ENCODE results near the gene CENPP.

The CENPP gene

DNA sequence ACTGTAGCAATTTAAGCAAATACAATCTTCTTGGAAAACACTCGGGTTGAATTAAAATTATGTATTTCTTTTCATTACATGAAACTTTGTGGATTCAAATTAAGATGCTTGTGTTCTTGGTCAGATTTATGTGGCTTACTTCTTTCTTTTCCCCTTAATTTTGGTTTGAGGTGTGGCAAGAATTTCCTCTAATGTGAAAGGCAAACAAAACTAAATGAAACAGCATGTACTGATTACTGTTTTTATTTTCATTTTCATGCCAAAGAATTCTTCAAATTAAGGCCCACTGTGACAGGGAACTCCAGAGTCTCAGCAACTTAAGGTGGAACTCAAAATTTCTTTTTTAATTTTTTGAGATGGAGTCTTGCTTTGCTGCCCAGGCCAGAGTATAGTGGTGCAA lies 98.6 kb downstream of the CENPP start, which contains the start of gene OMD:
Gene OMD, minus strand, starts transcription at position 132 of the 400 bp plus-strand sequence. CDS start 6,913 bp downstream, outside the sequence.
- no peak for DNase-seq (ENCODE audit: low read depth in 2 of 2)

DNA sequence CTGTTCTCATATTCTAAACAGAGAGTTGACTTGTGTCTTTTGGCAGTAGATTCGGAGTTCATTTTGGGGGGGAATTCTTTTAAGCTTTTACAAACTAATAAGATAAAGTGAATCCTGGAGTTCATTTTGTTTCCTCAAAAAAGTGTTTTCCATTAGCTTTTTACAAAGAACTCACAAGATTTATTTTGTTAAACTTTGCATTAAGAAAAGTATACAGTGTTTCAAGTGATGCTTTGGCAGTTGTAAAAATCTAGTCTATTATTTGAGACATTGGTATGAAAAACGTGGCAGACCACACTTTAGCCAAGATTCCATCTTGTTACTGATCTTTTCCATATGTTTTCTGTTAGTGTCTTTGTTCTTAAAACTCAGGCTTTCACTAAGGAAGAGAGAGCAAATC lies 99.7 kb downstream of the CENPP start:
- DNase-seq (ENCODE audit: low read depth in 2 of 2), result no peak

DNA sequence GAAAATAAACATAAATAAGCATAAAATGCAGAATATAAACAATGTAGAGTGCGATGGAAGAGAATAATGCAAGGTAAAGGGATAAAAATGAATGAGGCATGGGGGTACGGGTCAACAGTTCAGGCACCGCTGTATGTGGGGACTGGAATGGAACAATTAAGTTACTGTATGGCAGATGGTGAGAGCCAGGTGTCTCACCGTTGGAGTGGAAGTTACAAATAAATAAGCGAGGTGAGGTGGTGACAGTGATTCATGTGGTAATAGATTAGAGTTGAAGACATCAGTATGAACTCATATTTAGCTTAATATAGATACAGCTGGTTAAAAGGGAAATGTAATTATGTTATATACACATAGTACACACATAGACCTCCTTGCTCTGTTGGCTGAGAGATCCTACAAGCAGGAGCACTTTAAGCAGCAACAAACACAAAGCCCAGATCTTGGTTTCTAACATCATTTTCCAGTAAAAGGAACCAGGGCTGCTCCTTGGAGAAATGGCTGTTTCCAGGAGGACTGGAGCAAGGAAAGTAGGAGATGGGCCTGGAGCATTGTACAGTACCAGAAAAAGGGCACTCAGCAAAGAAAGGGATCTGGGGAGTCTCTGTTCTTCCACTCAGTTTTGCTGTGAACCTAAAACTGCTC lies 100.9 kb downstream of the CENPP start:
- no peak for DNase-seq (ENCODE audit: low read depth in 2 of 2)

DNA sequence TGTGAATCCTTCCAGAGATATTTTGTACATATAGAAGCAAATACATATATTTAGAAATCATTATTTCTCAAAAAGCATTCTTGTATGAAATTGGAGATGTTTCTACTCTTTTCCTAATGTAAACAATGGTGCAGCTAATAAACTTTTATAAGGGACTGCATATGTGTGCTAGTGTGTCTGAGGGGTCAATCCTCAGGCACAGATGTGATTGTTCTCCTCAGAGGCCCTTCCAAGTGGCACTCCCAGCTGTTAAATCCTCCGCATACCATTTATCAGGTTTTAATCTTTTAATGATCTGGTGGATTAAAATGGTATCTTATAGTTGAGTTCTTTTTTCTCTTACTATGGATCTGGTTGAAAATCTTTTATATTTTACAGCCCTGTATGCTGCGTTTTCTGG lies 104.1 kb downstream of the CENPP start:
- DNase-seq (ENCODE audit: low read depth in 2 of 2), result no peak

DNA sequence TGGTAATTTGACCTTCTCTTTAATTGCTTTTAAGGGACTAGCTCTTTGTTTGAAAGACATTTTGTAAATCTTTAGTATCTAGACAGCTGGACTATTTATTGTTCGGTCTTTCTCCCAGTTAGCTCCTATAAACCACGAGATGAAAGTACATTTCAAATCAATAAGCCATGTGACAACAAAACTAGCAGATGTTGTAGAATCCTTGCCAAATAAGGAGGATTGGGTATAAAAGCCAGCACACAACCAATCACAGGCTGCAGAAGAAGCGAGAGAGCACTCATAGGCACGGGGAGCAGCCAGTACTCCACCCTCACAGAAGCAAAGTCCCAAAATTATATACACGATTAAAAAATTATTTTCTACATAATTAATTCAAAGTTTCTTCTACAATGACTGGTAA lies 106.6 kb downstream of the CENPP start:
- no peak for DNase-seq (ENCODE audit: low read depth in 2 of 2)

DNA sequence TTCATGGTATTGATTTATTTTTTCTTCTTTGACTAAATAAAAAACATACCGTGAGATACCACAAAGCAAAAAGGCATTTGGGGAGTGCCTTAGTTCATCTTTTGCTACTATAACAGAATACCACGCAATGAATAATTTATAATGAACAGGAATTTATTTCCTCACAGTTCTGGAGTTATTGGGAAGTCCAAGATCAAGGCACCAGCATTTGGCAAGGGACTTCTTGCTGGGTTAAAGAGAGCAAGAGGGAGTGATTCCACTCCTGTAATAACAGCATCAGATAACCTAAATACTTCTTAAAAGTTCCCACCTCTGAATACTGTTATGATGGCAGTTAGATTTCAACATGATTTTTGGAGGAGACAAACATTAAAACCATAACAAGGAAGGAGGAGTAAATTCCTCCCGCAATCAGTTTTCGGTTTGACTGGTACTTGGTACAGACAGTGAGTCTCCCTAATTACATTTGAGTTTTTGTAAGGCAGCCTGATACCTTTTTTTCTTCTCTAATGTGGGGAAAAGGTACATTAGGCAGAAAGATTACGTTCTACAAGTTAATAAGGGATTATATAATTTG lies 107.3 kb downstream of the CENPP start:
- no peak for DNase-seq (ENCODE audit: low read depth in 2 of 2)

DNA sequence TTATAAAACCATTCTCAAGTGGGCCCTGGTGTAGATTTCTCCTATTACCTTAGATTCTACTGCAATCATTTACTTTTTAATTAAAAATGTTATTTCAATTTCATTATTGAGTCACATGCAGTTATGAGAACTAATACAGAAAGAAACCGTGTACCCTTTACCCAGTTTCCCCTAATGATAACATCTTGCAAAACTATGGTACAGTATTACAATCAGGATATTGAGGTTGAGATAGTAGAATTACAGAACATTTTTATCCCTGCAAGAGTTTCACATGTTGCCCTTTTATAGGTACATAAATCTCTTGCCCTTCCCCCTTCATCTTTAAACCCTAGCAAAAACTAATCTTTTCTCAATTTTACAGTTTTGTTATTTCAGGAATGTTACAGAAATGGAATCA lies 109.5 kb downstream of the CENPP start:
- no peak for DNase-seq (ENCODE audit: low read depth in 2 of 2)

DNA sequence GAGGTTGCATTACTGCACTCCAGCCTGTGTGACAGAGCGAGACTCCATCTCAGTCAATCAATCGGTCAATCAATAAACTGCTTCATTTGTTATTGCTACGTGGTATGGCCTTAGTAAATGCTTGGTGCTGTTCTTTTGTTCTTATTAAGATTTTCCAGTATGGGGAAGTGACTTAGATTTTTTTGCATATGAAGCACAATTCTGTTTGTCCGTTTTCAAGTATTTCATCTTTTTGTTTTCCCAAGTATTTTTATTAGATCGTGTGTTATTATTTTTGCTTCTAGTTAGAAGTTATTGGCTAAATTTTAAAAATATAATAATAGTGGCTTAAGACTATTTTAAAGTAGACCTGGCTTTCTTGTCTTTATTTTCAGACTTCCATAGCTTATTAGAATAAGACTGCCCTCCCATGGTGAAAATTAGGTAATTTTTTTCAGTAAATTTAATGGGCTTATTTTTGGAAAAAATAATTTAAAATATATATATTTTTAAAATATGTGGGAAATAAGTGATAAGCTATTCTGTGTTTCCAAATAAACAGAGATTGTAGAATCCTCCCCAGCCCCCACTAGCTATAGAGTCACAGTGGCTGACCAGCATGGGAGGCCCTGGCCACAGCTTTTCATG lies 113.3 kb downstream of the CENPP start:
- no peak for DNase-seq (ENCODE audit: low read depth in 2 of 2)

DNA sequence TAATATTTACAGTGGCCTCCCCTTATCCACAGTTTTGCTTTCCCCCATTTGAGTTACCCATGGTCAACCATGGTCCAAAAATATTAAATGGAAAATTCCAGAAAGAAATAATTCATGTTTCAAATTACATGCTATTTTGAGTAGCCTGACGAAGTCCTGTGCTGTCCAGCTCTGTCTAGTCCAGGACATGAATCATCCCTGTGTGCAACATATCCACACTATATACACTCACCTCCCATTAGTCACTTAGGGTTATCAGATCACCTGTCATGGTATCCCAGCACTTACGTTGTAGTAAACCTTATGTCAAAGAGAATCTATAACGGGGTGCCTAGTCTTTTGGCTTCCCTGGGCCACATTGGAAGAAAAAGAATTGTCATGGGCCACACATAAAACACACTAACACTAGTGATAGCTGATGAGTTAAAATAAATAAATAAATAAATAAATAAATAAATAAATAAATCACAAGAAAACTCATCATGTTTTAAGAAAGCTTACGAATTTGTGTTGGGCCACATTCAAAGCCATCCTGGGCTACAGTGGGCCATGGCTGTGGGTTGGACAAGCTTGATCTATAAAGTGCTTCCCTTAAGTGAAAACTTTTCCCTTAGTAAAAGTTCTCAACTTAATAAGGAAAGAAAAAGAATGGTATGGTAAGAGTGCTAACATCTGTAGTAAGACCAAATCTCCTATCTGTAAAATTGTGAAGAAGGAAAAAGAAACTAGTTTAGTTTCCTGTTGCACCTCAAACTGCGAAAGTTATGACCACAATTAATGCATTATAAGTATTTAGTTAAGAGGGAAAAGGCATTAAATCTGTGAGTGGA lies 114.4 kb downstream of the CENPP start:
- DNase-seq (ENCODE audit: low read depth in 2 of 2), result no peak

DNA sequence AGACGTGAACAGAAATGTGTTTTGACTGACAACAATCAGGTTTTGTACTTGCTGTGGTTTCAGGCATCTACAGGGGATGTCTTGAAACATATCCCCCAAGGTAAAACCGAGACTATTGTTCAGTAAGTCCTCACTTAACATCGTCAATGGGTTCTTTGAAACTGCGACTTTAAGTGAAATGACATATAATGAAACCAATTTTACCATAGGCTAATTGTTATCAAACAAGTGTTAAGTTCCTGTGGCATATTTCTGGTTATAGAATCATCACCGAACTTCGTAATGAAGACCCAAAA lies 114.9 kb downstream of the CENPP start:
- no peak for DNase-seq (ENCODE audit: low read depth in 2 of 2)

DNA sequence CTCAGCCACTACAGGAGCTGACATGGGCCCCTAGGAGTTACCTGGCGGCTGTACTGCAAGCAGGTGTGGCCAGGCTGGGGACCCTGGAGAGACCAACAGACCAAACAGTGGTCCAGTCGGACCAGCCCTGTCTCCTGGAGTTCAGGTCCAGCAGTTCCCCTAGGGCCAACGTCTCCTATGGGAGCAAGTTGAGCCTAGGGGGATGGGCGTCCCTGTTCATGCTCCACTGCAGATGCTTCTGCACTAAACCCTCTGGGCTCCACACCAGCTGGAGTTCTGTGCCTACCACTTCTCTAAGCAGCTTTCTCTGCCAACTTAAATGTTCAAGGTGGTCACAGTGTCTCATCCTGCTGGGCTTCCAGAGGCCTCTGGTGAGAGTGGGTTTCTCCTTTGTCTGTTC lies 119.1 kb downstream of the CENPP start:
- DNase-seq (ENCODE audit: low read depth in 2 of 2), result no peak

DNA sequence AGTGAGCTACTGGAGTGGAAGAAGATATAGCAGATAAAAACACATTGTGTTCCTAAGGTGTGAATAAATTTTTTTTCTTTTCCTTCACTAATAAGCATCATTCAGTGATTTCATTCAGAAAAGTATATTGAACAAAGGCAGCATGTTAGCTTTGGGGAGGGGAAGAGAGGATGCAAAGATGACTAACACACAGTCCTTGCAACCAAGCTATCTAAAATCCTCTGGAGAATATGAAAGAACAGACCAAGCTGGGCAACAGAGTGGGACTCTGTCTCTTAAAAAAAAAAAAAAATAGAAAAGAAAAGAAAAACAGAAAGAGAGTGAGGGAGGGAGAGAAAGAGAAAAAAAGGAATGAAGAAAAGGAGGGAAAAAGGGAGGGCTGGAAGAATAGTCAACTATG lies 120.8 kb downstream of the CENPP start:
- DNase-seq (ENCODE audit: low read depth in 2 of 2), result no peak

DNA sequence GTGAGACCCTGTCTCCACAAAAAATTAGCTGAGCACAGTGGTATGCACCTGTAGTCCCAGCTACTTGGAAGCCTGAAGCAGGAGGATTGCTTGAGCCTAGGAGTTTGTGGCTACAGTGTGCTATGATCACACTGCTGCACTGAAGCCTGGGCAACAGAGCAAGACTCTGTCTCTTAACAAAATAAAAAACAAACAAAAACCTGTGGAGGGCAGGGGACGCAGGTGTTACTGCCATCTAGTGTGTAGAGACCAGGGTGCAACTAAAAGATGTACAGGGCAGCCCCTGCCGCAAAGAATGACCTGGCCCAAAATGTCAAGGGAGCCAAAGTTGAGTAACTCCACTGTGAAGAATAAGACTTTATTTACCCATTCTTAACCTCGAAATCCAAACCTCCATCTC lies 129.5 kb downstream of the CENPP start:
- no peak for DNase-seq (ENCODE audit: low read depth in 2 of 2)

DNA sequence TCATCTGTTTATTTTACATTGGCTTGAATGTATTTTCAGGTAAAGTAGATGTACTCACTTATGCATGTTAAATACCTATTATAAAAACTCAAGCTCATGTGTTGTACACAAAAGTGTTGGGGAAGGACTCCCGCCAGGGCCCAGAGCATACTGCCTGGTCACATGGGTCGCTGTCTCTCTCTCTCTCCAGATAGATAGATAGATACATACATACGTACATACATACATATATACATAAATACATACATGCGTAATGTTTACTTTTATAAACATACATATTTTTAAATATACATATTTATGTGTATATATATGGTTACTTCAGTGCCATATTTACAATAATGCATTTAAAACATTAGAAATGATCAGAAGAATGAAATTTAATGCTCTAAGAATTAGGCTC lies 131.8 kb downstream of the CENPP start:
- no peak for DNase-seq (ENCODE audit: low read depth in 2 of 2)

DNA sequence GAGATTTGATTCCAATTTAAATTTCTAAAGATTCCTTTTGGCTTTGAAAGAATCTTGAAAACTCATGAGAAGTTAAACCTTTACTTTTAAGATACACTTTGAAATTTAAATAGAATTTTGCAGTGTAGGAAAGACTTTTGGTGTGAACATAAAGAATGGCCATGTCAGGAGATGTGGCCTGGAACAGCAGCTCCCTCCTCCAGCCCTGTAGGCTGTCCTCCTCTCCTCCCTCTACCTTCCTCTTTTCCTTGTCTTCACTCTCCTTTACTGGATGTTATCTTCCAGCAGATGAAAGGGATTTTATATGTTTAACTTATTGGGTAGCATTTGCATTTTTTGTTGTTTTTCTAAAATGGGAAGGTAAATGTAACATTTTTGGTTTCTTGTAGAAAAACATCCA lies 137.6 kb downstream of the CENPP start:
- no peak for DNase-seq (ENCODE audit: low read depth in 2 of 2)

DNA sequence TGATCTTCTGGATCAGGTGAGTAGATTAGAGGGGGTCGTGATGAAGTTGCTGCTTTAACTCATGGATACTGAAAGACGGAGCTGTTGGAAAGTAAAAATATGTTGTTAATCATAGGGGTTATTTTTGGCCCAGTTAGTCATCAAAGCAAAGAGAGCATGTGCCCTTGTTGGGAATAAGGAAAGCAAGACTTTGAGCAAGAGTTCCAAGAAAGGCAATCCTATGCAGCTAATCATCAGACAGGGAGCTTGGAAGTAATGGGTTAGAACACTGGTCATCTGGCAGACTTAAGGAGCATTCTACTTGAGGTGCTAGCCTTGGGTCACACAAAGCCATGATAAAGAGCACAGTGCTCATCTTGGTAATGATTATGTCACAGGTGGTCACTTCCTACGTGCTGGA lies 138.2 kb downstream of the CENPP start:
- DNase-seq (ENCODE audit: low read depth in 2 of 2), result no peak

DNA sequence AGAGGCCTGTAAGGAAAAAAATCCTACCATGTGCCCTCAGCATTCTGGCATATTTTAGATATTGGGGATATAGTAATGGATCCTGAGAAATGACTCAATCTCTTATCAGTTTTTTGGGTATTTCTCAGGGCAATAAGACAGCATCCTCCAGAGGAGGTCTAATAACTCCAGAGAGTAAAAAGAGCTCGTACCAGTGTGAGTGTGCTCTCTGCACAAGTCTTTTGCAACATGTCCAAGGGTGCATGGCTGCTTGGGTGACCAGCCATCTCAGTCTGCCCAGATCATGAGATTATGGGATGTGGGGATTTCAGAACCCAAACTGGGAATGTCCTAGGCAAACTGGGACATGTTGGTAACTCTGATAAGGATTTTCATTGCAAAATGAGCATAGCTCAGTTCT lies 141.3 kb downstream of the CENPP start:
- no peak for DNase-seq (ENCODE audit: low read depth in 2 of 2)

DNA sequence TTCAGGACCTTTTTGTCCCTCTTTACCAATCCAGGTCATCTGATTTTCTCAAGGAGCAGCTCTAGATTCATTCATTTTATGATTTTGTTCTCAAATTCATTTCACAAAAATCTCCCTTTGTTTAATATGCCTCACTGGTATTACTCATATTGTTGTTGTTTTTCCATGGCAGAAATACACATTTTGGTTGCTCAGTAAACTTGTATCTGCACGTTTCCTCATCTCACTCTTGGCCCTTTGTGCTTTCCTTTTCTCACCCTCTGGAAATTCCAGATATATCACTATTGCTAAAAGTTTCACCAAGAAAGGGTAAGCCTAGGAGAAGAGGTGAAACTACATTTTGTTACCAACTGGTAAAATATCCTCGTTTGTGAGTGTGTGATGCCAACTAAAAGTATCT lies 141.8 kb downstream of the CENPP start:
- DNase-seq (ENCODE audit: low read depth in 2 of 2), result no peak

DNA sequence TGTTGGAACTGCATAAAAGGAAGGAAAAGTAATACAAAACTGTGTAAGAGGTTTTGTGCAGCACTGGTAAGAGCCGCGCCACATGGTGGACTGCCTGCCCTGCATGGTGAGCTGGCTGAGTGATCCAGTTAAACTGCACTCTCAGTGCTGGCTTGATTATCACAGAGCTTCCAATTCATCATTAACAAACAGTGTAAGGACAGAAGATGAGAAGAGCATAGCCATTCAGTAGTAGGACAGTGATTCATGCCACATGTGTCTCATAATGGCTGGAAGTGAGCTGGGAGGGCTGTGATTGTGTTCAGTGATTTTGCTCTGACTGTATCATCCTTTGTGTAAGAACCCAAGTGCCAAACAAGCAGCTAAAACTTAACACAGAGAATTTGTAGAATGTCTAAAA lies 142.5 kb downstream of the CENPP start:
- DNase-seq (ENCODE audit: low read depth in 2 of 2), result no peak

DNA sequence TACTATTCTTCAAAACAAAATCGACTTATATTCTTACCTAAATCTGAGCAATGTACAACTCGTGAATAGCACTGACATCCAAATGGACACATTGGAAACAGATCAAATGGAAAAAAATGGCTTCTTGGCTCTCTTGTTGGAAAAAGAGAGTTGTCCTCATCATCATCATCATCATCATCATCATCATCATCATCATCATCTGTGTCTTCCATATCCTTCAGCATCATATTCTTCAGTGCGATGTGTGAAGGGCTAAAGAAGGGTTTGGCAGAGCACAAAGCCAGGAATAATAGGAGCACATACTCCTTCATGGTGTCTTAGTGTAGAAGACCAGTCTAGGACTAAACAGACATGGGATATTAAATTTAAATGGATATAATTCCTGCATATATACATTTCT lies 148.8 kb downstream of the CENPP start:
- no peak for DNase-seq (ENCODE audit: low read depth in 2 of 2)

DNA sequence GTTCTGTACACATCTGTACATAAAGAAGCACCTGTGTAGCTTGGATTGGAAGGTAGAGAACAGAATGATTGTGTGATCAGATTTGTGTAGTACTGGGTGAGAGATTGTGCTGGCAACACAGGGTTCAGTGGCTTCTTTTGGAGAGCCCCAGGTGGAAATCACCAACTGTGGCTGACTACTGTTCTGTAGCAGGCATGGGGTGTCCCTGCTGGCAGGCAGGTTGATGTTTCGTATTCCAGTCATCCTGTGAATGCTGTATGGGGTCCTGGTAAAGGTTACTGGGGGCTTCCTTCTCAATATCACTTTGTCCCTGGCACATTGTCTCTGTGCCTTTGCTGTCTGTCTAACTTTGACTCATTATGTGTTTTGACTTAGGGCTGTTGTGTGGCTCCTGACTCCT lies 151.2 kb downstream of the CENPP start:
- no peak for DNase-seq (ENCODE audit: low read depth in 2 of 2)

DNA sequence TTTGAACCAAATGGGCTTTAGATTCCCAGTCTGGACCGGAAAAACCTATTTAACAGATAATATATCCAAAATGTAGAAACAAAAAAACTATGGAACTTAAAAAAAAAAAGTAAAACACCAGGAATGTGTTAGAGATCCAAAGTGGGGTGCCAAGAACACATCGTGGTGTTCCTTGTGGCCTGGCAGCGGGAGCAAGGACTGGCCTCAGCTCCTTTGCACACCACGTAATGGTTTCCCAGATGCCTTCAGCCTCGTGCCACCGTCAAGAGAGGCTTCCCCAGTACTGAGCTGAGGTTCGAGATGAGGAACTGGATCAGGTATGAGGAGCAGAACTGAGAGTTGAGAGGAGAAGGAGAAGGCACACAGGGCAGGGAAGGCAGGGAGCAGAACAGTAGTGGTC lies 153.0 kb downstream of the CENPP start:
- DNase-seq (ENCODE audit: low read depth in 2 of 2), result no peak

DNA sequence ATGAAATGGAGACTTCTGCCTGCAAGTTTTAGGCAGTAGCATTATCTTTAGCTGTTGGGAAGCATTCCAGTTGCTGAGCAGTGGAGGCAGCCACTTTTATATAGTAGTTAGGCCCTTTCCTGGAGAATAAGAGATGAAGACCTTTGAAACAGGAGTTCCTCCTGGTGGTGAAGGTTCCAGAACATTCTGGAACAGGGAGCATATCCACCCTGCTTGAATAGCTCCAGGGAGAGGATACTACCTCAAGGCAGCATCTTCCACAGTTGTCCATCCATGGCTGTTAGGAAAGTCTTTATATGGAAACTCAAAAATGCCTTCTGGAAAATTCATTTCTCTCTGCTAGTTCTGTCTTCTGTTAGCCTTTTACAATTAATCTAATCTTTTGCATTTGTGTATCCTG lies 153.6 kb downstream of the CENPP start:
- DNase-seq (ENCODE audit: low read depth in 2 of 2), result no peak
